GM19328 (cell line): ENCODE measurements around the gene GPR155.

Experiments
- ATAC-seq: cut with Tn5 transposase; IDR thresholded peaks from one replicate; pipeline ENCODE4 v1.9.1; 2021; ENCODE audit warnings: mild to moderate bottlenecking, moderate library complexity; ENCODE audit not compliant: unreplicated experiment

Gene GPR155

GRCh38 chr2:174383796-174384195, 103.0 kb downstream of the GPR155 start:
- no peak for ATAC-seq
